Measurements from ENCODE around the gene FBXO46.

GRCh38 chr19:45691516-45692186 lies 39.0 kb downstream of the FBXO46 start, which contains the start of gene SNRPD2:
- TF ChIP-seq ARNTL (CRISPR knock-in tag; IDR thresholded peaks at IDR 0.05; ENCODE audit: borderline replicate concordance, low read depth): no peak
- TF ChIP-seq SNAI2 (CRISPR knock-in tag; IDR thresholded peaks at IDR 0.05): no peak
- TF ChIP-seq ZFP3 (CRISPR knock-in tag; IDR thresholded peaks at IDR 0.05): no peak
- no peak for TF ChIP-seq RARB (CRISPR knock-in tag; IDR thresholded peaks at IDR 0.05)
- no peak for TF ChIP-seq CREB5 (CRISPR knock-in tag; IDR thresholded peaks at IDR 0.05; ENCODE audit: low read depth)
- TF ChIP-seq PATZ1 (CRISPR knock-in tag; IDR thresholded peaks at IDR 0.05; ENCODE audit: borderline replicate concordance): 0 out of 2 replicates have a peak, but pooled peaks have one; percentile 27
- no peak for TF ChIP-seq ISL1 (CRISPR knock-in tag; IDR thresholded peaks at IDR 0.05)
- TF ChIP-seq BACH2 (CRISPR knock-in tag; IDR thresholded peaks at IDR 0.05; ENCODE audit: borderline replicate concordance): no peak
- no peak for TF ChIP-seq ZFP30 (CRISPR knock-in tag; IDR thresholded peaks at IDR 0.05)
- TF ChIP-seq ZC3H10 (CRISPR knock-in tag; IDR thresholded peaks at IDR 0.05): no peak
- no peak for TF ChIP-seq GLIS3 (CRISPR knock-in tag; IDR thresholded peaks at IDR 0.05)
- no peak for TF ChIP-seq ZNF565 (CRISPR knock-in tag; conservative IDR thresholded peaks at IDR 0.05; ENCODE audit: low read depth)
- no peak for TF ChIP-seq POU6F1 (CRISPR knock-in tag; IDR thresholded peaks at IDR 0.05; ENCODE audit: borderline replicate concordance, low read depth)

Data from SK-N-SH treated with all-trans-retinoic acid at 6 μM for 48 hours (cell line).